Islet of Langerhans (tissue), 1 donor: ENCODE data around the gene GRID1.
"Not testable (repeated sequence)": the region's sequence is repeated elsewhere in the genome, so short reads cannot be mapped to it uniquely, and the experiment has no call there.

Experiments
- FAIRE-seq: peaks from one replicate; lab custom pipeline; 2011; peaks lifted over from hg19 to GRCh38; lab: Jason Lieb, UNC

The GRID1 gene

DNA sequence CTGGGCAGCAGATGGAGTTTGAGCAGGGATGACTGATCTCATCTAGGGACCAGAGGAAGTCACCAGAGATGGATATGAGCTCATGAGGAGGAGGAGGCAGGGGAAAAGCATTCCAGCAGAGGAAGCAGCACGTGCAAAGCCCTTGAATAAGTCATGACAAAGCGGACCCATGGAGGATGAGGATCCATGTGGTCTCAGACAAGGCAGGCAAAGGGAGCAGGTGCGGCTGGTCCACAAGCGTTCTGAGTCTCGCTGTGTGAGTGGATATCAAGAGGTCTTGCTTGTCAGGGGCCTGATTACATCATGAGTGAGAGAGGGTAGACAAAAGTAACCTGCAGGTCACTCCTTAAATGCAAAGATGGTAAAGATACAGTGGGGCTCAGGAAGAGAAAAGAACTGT, 307.6 kb downstream of the GRID1 start:
- no peak for FAIRE-seq

DNA sequence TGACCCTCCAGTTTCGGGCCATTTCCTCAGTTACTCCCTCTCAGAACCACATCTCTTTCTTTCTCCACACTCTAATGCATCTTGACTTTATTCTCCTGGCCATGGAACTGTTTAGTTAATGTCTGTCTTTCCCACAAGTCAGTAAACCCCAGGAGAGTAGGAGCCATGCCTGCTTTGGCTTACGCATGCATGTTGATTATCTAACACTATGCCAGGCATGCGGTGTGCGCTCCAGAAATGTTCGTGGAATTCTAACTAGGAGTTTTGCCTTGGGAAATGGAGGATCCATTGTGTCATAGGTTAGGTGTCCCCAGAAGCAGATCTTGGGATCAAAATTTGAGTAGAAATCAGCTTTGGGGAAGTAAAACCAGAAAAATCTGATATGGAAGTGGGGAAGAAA, 308.9 kb downstream of the GRID1 start:
- FAIRE-seq = no peak

DNA sequence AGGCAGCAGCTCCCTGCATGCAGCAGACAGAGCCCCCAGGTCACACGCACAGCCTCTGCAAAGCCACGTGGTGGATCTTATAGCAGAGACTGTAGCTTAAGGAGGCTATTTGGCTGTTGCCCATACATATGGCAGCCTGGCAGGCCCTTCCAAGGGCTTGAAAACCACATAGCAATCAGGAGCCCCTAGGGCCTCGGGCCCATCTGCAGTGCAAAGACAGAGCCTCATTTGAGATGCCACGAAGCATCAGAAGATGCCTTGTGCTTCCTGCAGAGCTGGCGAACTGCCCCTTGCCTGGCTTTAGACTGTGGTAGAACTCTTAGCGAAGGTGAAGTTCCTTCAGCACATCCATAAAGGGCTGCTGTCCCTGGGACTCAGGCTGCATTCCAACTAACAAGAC, 309.9 kb downstream of the GRID1 start:
- no peak for FAIRE-seq

DNA sequence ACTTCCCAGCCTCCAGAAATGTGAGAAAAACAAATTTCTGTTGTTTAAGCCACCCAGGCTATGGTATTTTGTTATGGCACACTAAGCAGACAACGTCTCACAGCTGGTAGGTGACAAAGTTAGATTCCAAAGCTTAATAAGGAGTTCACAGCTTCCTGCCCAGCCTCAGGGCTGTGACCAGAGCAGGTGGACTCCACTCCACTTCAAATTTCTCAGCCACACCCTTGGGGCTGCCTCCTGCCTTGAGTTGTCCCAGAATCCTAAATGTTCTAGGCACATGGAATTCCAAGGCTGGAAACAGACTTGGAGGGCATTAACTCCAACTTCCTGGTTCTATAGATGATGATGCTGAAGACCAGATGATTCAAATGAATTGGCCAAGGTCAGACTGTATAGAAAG, 310.7 kb downstream of the GRID1 start:
- FAIRE-seq = no peak

DNA sequence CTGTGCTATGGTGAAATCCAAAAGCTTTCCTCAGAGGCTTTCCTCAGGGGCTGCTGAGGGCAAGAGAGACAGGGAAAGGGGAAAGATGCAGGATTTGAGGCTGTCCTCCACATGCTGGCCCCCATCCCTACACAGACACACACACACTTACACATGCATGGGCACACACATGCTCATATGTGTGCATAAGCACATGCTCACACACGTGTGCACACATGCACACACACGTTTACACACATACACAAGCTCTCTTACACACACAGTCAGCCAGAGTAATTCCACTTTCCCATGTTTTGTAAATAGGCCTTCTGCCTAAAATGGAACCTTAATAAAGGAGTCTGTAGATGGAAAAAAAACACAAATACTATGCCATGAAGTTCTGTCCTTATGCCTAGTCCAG, 312.9 kb downstream of the GRID1 start:
- no peak for FAIRE-seq

DNA sequence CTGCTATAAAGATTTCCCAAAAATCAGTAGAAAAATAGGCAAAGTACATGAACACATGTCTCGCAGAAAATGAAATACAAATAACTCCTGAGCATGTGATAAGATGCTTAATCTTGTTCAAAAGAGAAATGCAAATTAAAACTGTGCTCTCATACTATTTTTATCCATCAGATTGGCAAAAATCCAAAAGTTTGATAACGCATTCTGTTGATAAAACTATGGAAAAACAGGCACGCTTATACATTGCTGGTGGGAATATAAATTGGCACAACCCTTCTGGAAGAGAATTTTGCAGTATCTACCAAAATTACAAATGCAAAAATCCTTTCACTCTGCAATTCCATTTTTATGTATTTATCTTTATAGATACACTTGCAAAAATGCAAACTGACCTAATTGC, 315.0 kb downstream of the GRID1 start:
- no peak for FAIRE-seq

DNA sequence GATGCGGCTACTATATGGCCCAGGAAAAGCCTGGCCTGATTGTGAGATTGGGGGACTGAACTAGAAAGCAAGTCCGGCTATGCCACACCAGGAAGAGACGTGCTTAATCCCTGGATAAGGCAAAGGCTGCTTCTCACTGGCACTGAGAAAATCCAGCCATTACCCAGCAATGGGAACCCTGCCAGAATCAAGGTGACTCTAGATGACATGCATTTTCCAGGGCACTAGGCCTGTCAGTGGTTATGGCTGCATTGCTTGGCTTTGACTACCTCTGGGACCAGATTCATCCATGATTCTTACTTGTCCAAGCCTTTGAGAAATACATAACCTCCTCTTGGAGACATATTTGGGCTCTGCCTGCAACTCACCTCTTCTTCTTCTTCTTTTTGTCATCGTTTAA, 317.2 kb downstream of the GRID1 start:
- FAIRE-seq = no peak

DNA sequence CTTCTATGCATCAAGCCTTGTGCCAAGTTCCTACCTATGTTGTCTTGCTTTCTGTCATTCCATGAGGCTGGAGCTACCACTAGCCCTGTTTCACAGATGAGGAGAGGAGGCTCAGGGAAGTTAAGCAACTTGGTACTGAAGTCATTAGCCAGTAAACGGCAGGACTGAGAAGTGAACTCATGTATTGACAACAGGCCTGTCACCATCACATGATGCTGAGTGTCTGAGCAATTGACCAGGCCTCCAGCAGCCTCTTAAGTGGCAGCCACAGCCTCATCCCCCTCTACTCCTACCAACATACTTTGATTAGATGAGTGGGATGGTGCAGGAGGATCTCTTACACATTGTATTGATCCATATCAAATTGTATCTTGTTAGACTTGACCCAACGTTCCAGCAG, 317.6 kb downstream of the GRID1 start:
- FAIRE-seq = no peak

DNA sequence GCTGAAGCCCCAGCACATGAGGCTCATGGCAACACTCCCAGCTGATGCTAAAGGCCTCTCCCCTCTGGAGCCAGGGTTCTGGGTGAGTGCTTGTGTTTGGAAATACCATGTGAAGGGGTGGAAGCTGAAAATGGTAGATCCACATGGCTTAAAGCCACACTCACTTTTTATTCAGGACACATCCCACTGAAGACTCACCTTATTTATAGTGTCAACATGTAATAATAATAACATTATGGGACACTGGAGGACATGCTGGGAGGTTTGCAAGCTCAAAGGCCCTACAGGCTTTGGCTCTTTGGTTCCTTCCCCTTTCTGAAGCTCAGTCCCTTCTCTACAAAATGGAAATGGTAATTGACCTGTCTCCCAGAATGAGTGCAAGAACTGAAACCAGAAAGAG, 318.0 kb downstream of the GRID1 start:
- no peak for FAIRE-seq

DNA sequence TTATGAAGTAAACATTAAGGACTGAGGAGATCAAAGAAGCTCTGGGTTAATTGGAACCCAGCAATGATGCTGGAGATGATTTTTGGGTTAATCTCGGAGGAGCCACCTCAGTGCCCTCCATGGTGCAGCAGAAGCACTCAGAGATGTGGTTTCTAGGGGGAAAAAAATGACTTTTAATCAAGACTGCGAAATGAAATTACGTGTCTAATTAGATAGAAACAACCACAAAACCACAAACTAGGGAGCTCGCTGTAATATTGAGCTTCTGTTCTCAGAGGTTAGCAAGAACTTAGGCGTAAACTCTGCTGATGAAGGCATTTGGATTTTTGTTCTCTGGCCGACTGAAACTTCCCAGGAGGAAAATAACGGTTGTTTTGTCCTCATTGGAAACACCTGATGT, 319.0 kb downstream of the GRID1 start:
- no peak for FAIRE-seq

DNA sequence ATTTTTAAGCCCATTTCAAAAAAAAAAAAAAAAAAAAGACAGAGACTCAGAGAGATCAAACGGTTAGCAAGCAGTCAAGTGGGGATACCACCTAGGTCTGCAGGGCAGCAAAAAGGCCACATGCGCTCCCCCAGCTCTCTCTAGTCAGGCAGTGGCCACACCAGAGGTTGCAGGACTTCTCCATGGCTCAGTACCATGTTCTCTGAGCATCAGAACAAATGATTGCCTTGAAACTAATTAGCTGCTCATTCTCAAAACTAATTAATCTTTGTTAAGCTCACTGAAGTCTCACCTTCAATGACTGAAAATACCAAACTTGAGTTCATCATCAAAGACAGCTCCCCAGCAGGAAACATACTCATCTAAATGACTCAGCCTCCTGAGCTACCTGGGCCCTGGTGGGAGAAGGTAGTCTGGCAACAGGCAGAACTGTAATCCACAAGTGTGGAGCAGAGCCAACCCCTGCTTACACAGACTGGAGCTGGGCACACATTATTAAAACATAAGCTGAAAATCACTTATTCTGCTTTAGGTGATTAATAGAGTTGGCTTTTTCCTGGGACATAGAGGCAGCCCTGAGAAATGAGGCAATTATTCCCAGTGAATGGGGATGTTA, 319.6 kb downstream of the GRID1 start:
- no peak for FAIRE-seq

DNA sequence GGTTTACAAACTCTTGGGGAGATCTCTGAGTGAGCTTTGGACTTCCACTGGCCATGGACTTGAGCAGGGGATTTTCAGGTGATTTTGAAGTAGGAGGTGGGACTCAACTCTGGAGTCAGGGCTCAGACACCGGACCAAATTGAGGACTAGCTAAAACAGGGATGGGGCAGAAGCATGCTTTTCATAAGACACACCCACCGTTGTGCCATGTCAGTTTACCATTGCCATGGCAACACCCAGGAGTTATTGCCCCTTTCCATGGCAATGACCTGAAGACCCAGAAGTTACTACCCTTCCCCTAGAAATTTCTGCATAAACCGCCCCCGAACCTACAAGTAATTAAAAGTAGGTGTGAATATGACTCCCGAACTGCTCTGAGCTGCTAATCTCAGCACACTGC, 320.7 kb downstream of the GRID1 start:
- FAIRE-seq = no peak

DNA sequence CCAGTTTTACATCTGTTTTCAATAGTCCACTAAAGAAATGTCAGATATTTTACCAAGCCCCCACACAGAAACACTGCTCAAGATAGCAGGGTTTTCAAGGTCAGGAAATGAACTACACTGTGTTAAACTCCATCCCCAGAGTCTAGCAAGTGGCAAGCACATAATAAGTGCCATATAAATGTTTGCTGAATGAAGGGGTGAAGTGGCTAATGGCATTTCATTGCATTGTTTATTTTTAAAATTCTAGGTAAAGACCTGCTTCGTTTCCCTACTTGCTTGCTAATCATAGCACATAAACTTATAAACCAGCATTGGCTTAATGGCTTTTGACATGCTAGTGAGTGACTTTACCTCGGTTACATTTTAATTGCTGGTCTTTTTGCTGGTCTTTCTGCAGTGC, 322.6 kb downstream of the GRID1 start:
- FAIRE-seq = no peak

DNA sequence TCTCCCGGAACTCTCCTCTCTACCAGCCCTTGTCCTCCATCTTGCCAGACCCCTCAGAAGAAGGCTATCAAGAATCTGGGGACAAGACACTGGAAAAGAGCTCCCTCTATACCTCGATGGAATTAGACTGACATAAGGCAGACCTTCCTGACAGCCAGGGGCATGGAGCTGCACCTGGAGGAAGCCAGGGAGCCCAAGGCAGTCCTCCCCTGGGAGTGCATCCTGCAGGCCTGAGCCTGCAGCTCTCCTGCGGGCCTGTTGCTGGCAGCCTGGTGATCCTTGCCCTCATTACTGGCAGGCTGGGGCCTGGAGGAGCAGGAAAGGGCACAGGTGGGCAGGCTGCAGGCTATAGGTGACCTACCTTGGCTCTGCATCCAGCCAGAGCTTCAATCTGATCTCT, 323.4 kb downstream of the GRID1 start:
- no peak for FAIRE-seq

DNA sequence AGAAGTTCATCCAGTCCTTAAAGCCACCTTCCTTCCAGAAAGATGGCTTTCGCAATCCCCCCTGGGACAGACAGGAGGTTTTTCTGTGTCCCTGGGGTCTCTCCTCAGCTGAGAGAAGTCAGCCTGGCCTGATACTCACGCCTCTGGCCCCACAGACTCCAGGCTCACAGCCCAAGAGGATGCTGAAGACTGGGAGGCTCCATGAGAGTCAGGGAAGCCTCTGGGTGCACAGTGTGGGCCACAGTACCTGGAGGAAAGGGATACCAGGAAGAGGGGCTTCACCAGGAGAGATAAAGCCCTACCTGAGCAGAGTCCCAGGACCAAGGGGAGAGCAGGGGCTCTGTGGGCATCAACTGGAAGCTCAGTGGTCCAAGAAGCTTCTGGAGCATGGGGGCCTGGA, 324.4 kb downstream of the GRID1 start:
- no peak for FAIRE-seq

DNA sequence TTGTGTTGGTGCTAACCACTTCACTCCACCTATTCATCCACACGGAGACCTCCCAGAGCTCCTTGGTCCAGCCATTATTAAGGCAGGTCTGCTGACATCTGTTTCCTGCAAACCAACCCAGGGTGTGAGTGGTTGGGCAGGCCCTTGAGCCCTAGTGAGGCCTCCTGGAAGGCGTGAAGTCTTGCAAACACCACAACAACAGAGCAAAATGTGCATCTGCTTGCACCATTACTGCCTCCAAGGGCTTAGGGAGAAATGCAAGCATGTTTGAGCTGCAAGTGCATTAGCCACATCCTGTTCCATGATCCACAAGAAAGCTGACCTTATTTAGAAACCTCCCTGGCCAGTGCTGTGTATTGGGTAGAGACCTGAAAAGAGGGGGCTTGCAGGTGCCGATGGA, 325.5 kb downstream of the GRID1 start:
- no peak for FAIRE-seq

DNA sequence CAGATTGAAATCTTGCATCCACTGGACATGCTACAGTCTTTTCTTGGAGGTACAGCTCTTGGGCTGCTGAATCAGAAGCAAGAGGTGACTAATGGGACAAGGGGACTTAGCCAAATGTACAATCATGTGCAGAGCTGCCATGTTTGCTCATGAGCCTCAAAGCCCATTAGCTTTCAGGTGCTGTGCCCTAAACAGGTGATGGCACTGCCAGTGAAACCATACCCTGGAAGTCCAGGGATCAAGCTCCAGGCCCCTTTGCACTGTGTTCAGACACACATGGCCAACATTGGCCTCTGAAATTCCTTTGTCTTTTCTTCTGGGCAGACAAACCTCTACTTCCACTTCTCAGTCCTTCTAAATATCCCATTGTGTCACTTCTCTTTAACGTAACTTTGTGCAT, 328.2 kb downstream of the GRID1 start:
- no peak for FAIRE-seq

DNA sequence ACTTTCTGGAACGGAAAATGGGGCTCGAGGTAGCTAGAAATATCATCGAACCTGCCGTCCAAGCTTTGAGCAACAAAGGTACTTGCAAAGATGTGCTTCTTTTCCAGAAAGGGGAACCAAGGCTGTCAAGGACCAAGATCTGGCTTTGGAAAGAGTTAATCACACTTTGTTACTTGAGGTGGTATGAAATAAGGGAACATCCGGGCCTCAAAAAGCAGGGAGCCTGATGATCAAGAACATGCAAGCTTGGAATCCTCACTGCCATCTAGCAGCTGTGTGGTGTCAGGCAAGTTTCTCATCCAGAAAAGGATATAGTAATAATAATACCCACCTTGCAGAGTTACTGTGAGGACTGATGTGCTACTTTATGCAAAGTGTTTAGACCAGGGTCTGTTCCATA, 329.5 kb downstream of the GRID1 start:
- no peak for FAIRE-seq

DNA sequence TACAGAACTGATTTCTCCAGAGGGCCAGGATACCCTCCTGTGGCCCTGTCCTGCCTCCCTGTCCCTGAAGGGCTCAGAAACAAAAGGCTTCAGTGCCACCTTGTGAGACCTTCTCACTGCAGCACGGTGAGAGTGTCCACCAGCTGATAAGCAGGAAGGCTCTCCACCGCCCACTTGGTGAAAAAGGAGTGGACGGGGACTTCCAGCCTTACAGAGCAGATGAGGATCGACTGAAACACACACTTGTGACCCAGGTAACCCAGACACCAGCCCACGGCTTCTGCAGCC, 330.1 kb downstream of the GRID1 start:
- no peak for FAIRE-seq

DNA sequence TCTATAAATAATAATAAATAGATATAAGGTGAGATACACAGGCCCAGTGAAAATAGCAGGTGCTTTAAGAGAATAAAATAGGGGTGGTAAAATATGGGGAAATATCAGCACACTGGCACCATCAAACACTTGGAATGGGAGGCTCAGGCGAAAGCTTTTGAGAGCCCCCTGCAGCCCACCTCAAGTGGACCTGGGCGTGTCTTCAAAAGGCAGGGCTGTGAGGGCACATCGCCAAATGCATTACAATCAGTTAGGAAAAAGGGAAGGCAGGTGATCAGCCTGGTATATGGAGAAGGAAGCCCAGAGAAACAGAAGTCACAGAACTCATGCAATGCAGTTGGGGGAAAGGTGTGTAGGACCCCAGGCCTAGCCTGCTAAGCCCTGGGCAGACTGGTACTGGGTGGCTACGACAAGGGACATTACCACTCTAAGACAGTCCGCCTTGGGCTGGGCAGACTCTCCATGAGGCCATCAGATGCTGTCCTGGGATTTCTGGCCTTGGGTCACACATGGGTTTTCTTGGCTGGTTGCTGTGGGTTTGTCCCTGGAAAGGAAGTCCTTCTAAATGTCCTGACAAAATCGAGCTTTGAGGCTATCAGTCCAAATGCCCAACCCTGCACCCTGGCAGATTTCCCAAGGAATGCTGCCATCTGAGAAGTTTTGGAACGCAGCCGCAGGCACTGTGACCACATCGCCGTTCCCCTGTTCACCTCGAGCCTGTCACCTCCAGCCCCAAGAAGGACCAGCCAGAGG, 330.6 kb downstream of the GRID1 start:
- FAIRE-seq = no peak

DNA sequence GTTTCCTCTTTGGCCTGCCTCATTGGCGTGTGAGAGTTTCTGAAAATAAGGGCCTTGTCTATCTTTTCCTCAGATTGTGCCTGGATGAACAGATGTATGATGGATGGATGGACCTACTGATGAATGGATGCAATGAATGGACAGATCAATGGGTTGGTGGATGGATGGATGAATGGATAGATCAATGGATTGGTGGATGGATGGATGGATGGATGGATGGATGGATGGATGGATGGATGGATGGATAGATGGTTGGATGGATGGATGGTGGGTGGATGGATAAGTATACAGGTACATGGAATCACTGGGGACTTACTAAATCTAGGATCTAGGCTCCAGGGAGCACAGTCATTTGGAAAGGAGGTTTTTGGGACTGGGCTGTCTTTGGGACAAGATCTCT, 331.9 kb downstream of the GRID1 start:
- no peak for FAIRE-seq

DNA sequence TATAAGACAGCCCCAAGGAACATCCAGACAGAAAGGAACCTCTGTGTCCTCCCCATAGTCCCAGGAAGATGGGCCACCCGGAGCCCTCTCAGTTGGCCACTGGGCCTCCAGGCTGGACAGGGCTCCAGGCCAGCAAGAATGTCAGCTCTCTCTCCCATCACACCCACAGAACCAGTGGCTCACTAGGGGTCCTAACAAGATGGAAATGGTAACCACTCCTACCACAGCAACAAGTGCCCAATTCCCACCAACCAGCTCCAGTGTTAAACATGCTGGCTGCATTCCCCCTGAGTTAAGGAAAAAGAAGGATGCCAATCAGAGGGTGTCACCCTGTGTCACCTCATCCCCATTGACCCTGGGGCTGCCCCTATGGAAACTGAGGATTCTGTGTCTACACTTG, 333.0 kb downstream of the GRID1 start:
- FAIRE-seq = no peak

DNA sequence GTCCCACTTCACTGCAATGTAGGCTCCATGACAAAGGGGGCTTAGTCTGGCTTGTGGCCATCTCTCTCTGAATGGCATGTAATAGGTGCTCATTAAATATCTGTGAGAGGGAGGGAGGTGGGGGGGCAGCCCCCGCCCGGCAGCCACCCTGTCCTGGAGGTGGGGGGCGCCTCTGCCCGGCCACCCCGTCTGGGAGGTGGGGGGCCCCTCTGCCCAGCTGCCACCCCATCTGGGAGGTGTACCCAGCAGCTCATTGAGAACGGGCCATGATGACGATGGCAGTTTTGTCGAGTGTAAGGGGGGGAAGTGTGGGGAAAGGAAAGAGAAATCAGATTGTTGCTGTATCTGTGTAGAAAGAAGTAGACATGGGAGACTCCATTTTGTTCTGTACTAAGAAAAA, 334.5 kb downstream of the GRID1 start:
- not testable (repeated sequence) for FAIRE-seq

DNA sequence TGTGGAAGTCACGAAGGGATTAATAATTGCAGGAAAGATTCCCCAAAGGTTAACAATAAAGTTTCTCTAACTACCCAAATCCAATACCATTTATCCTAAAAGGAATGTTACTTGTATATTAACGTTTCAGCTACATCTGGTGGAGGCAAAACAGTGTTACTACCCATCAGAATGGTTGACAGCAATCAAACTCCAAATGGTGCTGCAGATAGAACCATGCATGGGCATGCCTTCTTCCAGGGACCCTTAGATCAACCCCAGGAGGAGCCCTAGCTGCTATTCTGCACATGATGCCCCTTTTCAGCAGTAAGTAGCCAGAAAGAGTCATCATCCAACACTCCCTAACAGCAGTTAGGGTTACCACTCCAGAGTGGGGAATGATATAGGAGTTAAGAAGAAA, 336.3 kb downstream of the GRID1 start:
- FAIRE-seq = no peak

DNA sequence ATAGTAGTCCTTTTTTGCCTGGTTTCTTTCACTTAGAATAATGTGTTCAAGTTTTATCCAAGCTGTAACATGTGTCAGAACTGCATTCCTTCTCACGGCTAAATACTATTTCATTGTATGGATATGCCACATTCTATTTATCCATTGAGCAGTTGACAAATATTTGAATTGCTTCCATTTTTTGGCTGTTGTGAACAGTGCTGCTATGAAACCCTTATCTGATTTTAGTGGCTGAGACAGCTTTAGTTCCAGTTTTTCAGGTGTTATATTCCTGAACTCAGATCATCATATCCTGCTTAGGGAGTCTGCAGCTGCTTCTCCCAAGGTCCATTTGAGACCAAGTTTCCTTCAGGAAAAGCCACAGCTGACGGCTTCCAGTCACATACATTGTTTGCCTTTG, 339.2 kb downstream of the GRID1 start:
- no peak for FAIRE-seq
